Panc1 (cell line): Measurements from ENCODE around the gene ZNF586. TPM values are rescaled to one million over a fixed set of nuclear protein-coding genes. Genes with fewer than 3 reads are reported as not detected.
"Not testable (repeated sequence)": the region's sequence is repeated elsewhere in the genome, so short reads cannot be mapped to it uniquely, and the experiment has no call there.

Experiments
- ATAC-seq: fragments of 200-7000 bp; cut with Tn5 transposase; 2 replicates; pipeline ENCODE4 v1.9.1; 2020; ENCODE audit warnings: mild to moderate bottlenecking, moderate library complexity
- BruUV-seq: library from RNA; stranded (reverse); fragments of 400-500 nt; replicated peaks from 2 replicates; lab custom pipeline; 2021; lab: Mats Ljungman, UMichigan
- CTCF ChIA-PET: fragments of 300-600 bp; sonication (Branson Sonifier 250); formaldehyde crosslinking; loops from one replicate; lab custom pipeline; 2022; ENCODE audit warnings: antibody characterized with exemption; lab: Charles Lee
- POLR2A ChIA-PET: fragments of 300-600 bp; sonication (Branson Sonifier 250); formaldehyde crosslinking; loops from one replicate; lab custom pipeline; 2022; ENCODE audit warnings: antibody characterized with exemption; lab: Charles Lee
- DNase-seq: peaks from one replicate; pipeline ENCODE4 v3.0.0-alpha.2; 2010; ENCODE audit warnings: low read depth, low spot score
- H3K27ac ChIP-seq: 2 replicates; pipeline ENCODE4 v1.5.1; 2011; ENCODE audit warnings: mild to moderate bottlenecking, low read length, inconsistent platforms
- H3K27me3 ChIP-seq: fragments of 200-500 bp; sonication (Bioruptor generic); 2 replicates; pipeline ENCODE4 v1.6.0; 2014; ENCODE audit warnings: low read length, inconsistent platforms; ENCODE audit not compliant: control insufficient read depth, insufficient read depth
- H3K36me3 ChIP-seq: fragments of 200-500 bp; sonication (Bioruptor generic); 2 replicates; pipeline ENCODE4 v1.5.1; 2014; ENCODE audit warnings: inconsistent platforms, mild to moderate bottlenecking, low read length, moderate library complexity; ENCODE audit not compliant: control insufficient read depth, insufficient read depth
- H3K4me1 ChIP-seq: 2 replicates; pipeline ENCODE4 v1.5.1; 2011; ENCODE audit warnings: inconsistent platforms, mild to moderate bottlenecking, low read length, moderate library complexity; ENCODE audit not compliant: control insufficient read depth, insufficient read depth
- H3K4me3 ChIP-seq, 2 experiments: 2 replicates each; pipeline ENCODE4 v1.5.1; 2011 to 2012; ENCODE audit warnings: low read depth in 2 of 2, low read length in 2 of 2, mild to moderate bottlenecking in 2 of 2, inconsistent platforms in 1 of 2, moderate library complexity in 1 of 2
- H3K9me3 ChIP-seq: fragments of 200-500 bp; sonication (Bioruptor generic); 2 replicates; pipeline ENCODE4 v1.5.1; 2014; ENCODE audit warnings: low read depth, mild to moderate bottlenecking, inconsistent platforms, low read length, moderate library complexity; ENCODE audit not compliant: control insufficient read depth, insufficient read depth
- POLR2AphosphoS5 ChIP-seq: IDR thresholded peaks from 2 replicates; pipeline ENCODE4 v1.6.1; 2012; ENCODE audit warnings: mild to moderate bottlenecking, low read depth, low read length, moderate library complexity
- SIN3A ChIP-seq: IDR thresholded peaks from 2 replicates; pipeline ENCODE4 v1.6.1; 2012; ENCODE audit warnings: low read depth, mild to moderate bottlenecking, low read length, moderate library complexity, borderline replicate concordance; ENCODE audit not compliant: insufficient read depth
- TCF7L2 ChIP-seq: IDR thresholded peaks from 2 replicates; pipeline ENCODE4 v1.6.1; 2011; ENCODE audit warnings: mild to moderate bottlenecking, low read depth, low read length, inconsistent platforms
- in situ Hi-C: cut with HindIII; loops from 2 replicates; pipeline ENCODE4 v1.10.0; 2016; ENCODE audit warnings: low sequenced_read_pairs, low pct_unique_long_range_greater_than_20kb
- intact Hi-C: fragments of 100-400 bp; cut with micrococcal nuclease; formaldehyde crosslinking; loops from one replicate; pipeline ENCODE4 v1.10.0; 2022; ENCODE audit not compliant: unreplicated experiment
- total RNA-seq: library from RNA; stranded (reverse); gene quantifications from one replicate; pipeline ENCODE4 v1.2.1, GENCODE V29; 2021; ENCODE audit not compliant: unreplicated experiment
- TF ChIP-seq, protein P1 (sequence below): fragments of 450-650 bp; IDR thresholded peaks from 2 replicates; pipeline ENCODE4 v1.5.1; 2017; ENCODE audit warnings: mild to moderate bottlenecking
- TF ChIP-seq, protein P2 (sequence below), 2 experiments: IDR thresholded peaks; 2 replicates each; pipeline ENCODE4 v1.6.1; 2011 to 2012; ENCODE audit warnings: low read depth in 2 of 2, control low read depth in 1 of 2, low read length in 1 of 2, mild to moderate bottlenecking in 1 of 2, moderate library complexity in 1 of 2; ENCODE audit not compliant: insufficient read depth in 1 of 2

ZNF586 gene
- total RNA-seq, 1 experiment from 2014 or later, result 10.7 TPM

DNA sequence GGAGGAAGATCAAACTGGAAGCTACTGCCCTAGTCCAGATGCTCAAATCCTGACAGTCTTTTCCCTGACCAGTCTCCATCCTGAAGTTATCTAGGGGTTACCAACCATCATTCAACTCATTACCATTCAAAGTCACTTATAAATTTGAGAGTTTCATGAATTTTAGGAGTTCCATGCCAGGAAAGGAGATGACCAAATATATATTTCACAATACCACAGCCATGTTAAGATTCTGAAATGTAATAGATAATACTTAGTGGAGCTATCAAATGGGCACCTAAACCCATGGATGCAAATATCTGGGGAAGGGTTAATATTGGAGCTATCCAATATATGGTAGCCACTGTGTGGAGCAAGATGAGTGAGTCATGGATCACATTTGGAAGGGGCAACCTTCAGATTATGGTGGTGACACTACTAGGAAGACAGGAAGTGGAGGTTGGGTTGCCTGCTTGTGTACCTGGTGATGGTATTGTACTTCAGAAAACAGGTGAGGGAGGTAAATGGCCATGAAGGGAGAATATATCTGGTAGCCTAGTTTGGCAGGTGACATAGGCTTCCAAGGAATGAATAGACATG lies 18.7 kb downstream of the ZNF586 start:
- DNase-seq (no peak), ATAC-seq (no peak)
- TF ChIP-seq POLR2AphosphoS5 (no peak), TCF7L2 (no peak), SIN3A (no peak)
- TF ChIP-seq, protein P1, sequence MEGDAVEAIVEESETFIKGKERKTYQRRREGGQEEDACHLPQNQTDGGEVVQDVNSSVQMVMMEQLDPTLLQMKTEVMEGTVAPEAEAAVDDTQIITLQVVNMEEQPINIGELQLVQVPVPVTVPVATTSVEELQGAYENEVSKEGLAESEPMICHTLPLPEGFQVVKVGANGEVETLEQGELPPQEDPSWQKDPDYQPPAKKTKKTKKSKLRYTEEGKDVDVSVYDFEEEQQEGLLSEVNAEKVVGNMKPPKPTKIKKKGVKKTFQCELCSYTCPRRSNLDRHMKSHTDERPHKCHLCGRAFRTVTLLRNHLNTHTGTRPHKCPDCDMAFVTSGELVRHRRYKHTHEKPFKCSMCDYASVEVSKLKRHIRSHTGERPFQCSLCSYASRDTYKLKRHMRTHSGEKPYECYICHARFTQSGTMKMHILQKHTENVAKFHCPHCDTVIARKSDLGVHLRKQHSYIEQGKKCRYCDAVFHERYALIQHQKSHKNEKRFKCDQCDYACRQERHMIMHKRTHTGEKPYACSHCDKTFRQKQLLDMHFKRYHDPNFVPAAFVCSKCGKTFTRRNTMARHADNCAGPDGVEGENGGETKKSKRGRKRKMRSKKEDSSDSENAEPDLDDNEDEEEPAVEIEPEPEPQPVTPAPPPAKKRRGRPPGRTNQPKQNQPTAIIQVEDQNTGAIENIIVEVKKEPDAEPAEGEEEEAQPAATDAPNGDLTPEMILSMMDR, result no peak
- TF ChIP-seq, protein P2, sequence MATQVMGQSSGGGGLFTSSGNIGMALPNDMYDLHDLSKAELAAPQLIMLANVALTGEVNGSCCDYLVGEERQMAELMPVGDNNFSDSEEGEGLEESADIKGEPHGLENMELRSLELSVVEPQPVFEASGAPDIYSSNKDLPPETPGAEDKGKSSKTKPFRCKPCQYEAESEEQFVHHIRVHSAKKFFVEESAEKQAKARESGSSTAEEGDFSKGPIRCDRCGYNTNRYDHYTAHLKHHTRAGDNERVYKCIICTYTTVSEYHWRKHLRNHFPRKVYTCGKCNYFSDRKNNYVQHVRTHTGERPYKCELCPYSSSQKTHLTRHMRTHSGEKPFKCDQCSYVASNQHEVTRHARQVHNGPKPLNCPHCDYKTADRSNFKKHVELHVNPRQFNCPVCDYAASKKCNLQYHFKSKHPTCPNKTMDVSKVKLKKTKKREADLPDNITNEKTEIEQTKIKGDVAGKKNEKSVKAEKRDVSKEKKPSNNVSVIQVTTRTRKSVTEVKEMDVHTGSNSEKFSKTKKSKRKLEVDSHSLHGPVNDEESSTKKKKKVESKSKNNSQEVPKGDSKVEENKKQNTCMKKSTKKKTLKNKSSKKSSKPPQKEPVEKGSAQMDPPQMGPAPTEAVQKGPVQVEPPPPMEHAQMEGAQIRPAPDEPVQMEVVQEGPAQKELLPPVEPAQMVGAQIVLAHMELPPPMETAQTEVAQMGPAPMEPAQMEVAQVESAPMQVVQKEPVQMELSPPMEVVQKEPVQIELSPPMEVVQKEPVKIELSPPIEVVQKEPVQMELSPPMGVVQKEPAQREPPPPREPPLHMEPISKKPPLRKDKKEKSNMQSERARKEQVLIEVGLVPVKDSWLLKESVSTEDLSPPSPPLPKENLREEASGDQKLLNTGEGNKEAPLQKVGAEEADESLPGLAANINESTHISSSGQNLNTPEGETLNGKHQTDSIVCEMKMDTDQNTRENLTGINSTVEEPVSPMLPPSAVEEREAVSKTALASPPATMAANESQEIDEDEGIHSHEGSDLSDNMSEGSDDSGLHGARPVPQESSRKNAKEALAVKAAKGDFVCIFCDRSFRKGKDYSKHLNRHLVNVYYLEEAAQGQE (IDR thresholded peaks at IDR 0.05; ENCODE audit: insufficient read depth in 1 of 2, low read depth in 2 of 2, low read length in 1 of 2), result no peak
- H3K4me3 ChIP-seq, result no peak overlapping the region
- H3K36me3 ChIP-seq, result no peaks in the 10 kb centered on the region
- in situ Hi-C loops (no loop called here), intact Hi-C loops (no loop called here)
- no peak overlapping the region for H3K27ac ChIP-seq
- ChIA-PET CTCF (no interaction called here), POLR2A (no interaction called here)
- H3K27me3 ChIP-seq, result no peaks in the 10 kb centered on the region
- peaks cover 16% of the 10 kb centered on the region; the same call in 1 of the 2 replicates for H3K9me3 ChIP-seq
- TSS peak; percentile 11 for BruUV-seq
- no peaks in the 10 kb centered on the region for H3K4me1 ChIP-seq

DNA sequence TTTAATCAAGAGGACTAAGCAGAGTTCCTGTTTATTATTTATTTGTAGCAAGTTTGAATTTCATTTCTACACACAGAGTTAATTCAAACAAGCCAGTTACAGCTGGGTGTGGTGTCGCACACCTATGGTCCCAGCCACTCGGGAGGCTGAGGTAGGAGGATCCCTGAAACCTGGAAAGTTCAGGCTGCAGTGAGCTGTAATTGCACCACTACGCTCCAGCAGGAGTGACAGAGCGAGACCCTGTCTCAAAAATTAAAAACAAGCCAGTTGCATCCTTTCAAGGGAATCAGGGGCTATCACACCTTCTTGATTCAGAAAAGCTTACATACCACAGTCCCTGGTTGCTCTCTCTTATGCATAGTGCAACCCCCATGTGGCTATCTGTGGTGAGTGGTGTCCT lies 19.8 kb downstream of the ZNF586 start:
- peaks cover 12% of the 10 kb centered on the region; the same call in 1 of the 2 replicates for H3K9me3 ChIP-seq
- intact Hi-C loops, result no loop called here
- no peak overlapping the region for H3K27ac ChIP-seq
- DNase-seq (no peak), ATAC-seq (no peak)
- H3K27me3 ChIP-seq, result no peaks in the 10 kb centered on the region
- no peak overlapping the region for H3K4me3 ChIP-seq
- no peaks in the 10 kb centered on the region for H3K4me1 ChIP-seq
- ChIA-PET CTCF (no interaction called here), POLR2A (no interaction called here)
- TF ChIP-seq, protein P1, result no peak
- no peak for TF ChIP-seq POLR2AphosphoS5
- TF ChIP-seq, protein P2 (IDR thresholded peaks at IDR 0.05; ENCODE audit: insufficient read depth in 1 of 2, low read depth in 2 of 2, low read length in 1 of 2), result no peak
- no peak for TF ChIP-seq TCF7L2
- TF ChIP-seq SIN3A, result no peak
- no TSS peak for BruUV-seq
- H3K36me3 ChIP-seq, result no peaks in the 10 kb centered on the region
- in situ Hi-C loops, result no loop called here

DNA sequence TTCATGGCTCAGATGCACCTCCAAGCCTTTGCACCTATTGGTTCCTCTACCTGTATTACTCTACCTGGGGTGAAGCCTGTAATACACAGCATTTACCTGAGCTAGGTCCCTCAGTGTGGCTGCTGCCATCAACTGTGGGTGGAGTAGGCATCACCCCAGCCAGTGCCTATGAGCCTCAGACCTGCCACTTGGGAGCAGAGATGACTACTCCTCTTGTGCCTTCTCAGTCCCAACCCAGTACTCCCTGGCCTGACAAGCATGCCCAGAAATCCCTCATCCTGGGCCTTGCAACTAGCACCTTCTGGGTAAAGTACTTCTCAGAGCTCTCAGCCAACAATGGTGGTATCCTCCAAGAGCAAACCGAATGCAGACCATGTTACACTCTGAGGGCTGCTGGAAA lies 27.1 kb downstream of the ZNF586 start:
- H3K36me3 ChIP-seq, in situ Hi-C loops, ATAC-seq, H3K27me3 ChIP-seq, BruUV-seq, H3K27ac ChIP-seq, CTCF ChIA-PET, H3K4me1 ChIP-seq, DNase-seq, POLR2A ChIA-PET, H3K9me3 ChIP-seq, H3K4me3 ChIP-seq, intact Hi-C loops: not testable (repeated sequence)
